EL (cell line): ENCODE data around the gene MFNG.

Source experiments
- DNase-seq: peaks from one replicate; pipeline ENCODE4 v3.0.0-alpha.2; 2016

Gene MFNG

DNA sequence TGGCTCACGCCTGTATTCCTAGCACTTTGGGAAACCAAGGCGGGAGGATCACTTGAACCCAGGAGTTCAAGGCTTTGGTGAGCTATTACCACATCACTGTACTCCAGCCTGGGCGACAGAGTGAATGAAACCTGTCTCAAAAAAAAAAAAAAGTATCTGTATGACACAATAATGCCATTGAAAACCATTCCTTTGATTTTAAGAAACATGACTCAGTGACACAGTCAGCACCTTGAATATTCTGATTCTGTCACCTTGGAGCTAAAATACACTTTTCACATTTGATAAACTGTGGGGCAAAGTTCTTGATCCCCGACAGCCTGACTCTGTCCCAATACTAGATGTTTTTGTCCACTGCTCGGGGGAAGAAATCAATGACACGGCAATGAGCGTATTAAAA, 42.2 kb downstream of the MFNG start:
- no peak for DNase-seq

DNA sequence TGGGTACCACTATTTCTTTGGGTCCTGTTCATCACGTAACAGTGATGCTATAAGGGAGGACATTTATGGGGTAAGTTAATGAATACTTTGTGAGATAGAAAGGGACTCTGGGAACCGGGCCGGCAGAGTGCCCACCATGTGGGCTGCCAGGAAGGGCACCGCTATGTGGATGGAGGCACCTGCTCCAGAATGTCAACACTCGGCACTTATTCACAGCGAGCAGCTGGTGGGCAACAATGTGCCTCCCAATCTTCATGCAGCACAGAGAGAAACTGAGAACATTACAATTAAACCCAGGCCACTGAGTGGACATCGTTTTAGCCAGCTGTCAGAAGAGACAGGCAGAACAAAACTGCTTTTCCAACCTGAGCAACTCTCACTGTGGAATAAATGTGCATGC, 43.1 kb downstream of the MFNG start:
- no peak for DNase-seq

DNA sequence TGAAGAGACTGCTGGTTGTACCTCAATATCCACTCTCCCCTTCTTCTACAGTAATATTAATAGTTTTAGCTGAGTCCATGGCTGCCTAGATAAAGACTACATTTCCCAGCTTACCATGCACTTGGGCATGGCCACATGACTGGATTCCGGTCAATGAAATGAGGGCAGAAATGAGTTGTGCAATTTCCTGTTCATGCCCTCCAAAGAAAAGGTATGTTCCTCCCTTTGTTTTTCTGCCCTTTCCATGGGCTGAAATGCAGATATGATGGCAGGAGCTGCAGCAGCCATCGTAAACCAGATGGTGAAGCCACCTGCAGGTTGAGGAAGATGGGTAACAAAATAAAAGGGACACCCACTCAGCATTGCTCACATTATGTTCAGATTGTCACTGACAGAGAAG, 43.6 kb downstream of the MFNG start:
- peak; percentile 58 for DNase-seq

DNA sequence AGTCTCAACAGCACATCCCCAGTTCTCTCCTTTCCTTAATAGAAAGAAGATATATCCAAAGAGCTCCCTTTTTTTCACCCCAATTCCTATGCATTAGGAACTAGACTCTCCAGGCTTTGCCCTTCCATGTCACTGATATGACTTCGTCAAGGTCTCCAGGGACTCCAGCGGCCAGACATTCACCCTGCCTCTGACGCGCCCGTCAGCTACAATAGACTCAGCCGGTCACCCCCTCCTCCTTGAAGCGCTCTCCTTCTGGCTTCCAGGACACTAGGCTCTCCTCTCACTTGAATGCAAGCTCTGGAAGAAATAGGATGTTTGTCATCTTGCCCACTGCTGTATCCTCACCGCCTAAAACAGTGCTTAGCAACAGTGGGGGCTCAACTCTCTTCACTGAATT, 44.0 kb downstream of the MFNG start:
- no peak for DNase-seq

DNA sequence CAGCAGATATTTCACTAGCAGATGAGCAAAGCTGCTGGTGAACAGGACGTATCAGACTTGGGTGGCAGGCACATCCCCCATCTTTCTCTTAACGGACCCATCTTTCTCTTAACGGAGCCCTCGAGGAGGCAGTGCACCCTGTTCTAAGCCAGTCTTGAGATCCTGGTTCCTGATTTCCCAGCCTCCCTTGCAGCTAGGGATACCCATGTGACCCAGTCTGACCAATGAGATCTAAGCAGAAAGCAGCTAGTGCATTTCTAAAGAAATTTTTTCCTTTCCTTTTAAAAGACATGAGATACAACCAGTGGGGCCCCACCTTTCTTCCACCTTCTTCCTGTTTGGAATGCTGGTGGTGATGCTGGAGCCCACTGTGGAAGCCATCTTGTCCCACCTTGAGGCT, 45.3 kb downstream of the MFNG start:
- no peak for DNase-seq

DNA sequence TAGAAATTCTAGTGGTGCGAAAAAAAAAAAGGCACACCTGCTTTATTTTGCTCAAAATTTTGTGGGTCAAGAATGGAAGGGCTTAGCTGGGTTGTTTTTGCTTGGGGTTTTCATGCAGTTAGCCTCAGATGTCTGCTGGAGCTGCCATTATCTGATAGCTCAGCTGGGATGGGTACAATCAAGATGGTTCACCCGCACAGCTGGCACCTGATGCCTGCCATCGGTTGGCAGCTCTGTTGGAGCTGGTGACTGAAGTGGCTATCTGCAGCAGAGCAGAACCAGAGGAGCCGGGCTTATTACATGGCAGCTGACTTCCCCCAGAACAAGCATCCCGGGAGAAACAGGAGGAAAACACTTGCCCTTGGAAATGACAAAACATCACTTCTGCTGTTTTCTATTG, 46.8 kb downstream of the MFNG start:
- DNase-seq = no peak

DNA sequence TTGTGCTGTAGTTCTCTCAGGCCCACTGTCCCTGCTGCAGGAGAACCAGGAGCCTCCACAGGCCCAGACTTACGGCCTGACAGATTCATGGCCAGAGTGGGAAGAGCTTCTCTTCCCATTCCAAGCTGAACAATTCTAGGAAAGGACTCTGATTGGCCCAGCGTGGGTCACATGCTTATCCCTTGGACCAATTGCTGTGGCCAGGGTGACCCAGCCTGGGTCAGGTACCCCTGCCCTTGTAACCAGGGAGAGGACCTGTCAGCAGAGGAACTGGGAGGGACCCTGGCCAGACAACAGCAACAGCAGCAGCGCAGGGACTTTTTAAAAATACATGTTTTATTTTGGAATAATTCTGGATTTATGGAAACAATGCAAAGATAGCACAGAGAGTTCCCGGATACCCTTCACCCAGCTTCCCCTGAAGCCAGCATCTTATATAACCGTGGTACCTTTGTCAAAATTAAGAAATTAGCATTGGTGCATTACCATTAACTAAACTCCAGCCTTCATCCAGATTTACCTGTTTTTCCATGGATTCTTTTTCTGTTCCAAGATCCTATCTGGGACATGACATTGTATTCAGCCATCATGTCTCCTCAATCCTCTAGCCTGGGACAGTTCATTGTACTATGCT, 50.1 kb downstream of the MFNG start:
- DNase-seq = no peak

DNA sequence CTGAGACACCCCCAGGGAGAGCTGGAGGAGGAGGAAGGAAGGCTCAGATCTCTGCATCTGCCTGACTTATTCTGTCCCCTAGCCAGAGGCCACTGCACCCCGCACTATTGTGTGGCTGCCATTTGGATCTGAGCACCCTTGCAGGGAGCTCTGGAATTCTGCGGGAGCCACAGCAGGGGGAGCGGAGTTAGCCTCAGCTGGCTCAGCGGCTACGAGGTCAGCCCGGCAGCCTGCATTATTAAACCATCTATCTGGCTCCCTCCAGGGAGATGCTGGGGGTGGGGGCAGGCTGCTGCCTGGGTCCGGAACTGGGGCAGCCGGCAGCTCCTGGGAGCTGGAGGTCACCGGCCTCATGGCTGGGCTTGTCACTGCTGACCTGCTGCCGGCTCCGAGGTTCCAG, 52.4 kb downstream of the MFNG start:
- no peak for DNase-seq

DNA sequence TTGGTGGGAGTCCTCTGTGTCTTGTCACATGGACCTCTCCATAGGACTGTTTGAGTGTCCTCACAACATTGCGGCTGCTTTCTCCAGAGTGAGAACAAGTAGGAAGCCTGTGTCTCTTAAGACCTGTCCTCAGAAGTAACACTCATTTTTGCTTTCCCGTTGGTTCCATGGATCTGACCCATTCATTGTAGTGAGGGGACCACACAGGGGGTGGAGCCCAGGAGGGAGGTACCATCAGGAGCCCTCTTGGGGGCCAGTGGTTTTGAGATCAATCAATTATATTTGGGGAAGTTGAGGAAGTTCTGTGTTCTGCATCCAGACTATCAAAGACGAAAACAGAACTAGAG, 53.5 kb downstream of the MFNG start:
- no peak for DNase-seq

DNA sequence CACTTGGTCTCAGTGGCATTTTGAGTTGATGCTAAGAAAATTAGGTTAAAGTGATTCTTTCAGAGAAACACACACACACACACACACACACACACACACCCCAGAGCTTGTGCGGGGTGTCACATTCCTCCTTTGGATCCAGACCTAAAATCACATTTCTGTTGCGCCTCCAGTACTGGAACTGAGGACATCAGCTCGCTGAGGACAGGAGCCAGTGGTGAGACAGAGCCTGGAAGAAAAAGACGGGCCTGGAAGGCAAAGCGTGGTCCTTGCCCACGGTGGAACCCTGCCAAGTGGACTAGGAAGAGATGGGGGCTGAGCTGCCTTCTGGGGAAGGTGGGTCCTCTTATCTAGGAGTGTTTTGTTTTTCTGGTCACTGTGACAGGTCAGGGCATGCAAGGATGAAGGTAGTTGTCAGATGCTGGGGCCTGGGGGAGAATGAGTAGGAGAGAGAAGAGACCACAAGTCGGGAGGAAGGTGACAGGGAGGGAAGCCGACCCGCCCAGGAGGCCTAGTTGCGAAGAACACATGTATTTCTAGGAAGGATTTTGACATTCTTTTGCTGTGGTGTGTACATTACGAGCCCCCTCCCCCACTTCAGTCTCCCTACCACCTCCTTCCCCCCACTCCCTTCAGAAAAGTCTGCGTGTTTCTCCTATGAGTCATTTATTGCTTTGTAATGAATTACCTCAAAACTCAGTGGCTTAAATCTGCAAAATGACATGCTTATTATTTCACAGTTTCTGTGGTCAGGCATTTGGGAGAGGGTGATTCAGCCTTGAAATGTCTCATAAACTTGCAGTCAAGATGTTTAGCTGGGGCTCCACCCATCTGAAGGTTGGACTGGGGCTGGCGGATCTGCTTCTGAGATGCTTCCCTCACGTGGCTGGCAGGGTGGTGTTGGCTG, 54.1 kb downstream of the MFNG start:
- DNase-seq = peak; percentile 99

DNA sequence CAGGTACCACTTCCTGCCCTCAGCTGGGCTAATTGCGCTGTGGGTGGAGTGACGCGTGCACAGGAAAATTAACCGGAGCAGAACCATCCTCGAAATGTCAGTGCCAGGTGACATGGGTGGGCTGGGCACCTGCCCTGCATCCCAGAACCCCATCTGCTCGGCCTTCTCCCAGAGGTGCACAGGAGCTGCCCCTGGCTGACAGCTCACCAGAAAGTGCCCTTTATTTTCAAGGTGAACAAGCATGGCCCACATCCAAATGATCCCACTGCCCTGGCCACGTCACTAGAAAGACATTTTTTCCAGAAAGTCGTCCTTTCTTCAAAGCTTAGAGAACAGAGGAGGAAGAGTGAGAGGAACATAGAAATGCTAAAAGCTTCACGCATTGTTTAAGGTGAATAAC, 54.8 kb downstream of the MFNG start:
- DNase-seq = peak; percentile 46

DNA sequence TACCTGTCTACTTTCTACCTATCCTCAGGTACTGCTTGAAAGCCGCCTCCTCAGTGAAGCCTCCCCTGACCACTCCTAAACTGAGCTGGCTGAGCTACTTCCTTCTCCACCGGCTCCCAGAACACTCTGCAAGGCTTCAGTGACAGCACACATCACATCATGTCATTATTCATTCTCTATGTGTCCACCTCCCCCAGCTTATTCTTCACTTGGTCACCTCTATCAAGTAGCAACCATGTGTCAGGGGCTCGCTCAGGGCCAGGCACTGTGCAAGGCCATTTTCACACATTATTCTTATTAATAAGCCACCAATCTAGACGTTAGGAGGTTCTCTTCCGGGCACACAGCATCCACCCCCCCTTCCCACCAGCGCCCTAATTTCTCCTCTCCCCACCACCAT, 55.2 kb downstream of the MFNG start:
- no peak for DNase-seq

DNA sequence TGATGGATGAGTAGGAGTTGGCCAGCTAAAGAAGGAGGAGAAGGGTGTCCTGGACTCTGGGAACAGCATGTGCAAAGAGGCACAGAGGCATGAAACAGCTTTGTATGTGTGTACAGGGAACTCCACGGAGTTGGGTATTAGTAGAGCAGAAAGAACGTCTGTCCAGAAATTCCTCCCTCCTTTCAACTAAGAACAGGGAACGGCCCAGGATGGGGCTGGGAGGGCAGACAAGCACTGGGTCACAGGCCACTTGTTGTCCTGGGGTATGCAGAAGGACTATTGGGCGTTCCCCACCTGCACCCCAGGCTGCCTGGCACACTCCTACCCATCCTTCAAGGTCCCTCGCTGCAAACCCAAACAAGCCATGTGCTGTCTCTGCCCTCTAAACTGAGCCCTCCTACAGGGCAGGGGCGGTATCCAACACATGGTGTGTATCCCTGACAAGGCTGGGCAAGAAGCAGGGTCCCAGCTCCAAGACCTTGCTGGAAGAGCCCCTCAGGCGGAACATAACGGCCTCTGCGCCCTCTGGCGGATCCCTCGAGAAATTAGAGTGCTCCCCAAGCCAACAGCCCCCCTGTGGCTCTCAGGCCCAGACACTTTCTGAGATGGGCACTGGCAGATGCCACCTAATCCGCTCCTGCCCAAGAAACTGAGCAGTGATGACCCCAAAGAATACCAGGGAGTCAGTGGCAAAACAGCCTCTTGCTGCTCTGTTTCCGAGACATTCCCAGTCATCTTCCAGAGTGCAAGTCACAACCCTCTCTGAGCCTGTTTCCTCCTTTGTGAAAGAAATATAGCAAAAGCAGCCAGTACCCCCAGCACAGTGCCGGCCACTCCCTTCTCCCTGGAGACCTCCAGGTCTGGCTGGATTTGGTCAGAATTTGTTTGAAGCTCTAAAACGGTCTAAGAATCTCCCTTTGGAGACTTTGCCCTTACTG, 57.3 kb downstream of the MFNG start:
- DNase-seq = peak; percentile 61

DNA sequence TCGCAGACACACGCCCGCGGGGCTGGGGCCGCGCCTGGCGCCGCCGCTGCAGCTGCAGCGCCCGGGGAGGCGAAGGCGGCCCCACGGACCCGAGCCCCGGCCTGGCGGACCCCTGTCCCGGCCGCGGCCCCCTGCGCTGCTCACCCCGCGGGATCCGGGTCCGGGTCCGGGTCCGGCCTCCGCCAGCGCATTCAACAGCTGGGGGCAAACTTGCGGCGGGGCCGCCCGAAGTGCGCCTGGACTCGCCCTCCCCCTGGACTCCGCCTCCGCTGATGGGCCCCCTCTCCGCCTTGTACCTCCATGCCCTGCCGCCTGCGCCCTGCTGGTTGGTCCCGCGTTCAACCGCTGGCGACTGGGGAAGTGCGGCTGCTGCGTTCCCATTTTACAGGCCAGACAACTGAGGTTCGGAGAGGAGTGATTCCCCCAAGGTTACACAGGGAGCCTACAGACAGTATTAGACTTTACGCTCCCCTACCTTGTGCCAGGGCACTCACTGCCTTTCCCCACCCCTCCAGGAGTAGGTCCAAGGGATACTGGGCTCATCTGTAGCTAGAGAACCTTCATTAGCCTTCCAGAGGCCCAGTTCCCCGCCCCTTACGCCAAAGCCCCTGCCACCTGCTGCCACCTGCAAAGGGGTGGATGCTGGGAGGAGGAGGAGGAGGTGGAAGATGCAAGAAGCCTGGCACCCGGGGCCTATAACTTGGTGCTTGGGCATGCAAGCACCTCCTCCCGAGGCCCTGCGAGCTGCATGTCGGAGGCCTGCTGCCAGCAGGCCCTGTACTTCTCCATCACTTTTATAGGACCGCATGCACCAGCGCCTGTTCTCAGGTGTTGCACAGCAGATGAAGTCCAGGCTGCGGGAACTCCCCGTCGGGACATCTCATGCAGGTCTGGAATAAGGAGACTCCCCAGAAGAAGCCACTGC, 58.2 kb downstream of the MFNG start:
- no peak for DNase-seq

DNA sequence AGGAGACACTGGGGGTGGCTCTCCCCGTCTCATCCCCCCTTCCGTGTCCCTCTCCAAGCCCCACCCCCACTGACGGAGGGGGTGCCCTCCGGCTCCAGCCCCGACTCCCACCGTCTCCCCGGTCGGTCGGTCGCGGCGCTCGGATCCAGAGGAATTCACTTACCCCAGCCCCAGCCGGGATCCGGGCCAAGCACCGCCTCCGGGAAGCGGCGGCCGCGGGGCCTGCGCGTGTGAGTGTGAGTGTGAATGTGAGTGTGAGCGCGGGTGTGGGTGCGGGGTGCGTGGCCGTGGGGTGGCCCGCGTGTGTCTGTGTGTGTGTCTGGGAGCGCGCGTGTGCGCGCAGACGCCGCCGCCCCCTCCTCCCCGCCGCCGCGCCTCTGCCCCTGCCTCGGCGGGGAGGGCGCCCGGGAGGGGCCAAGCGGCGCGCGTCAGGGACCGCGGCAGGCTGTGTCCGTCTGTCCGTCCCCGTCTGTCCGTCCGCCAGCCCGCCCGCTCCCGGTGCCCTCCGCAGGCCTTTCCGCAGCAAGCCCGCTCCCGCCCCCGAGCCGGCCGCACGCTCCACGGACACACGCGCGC, 59.0 kb downstream of the MFNG start, which contains the start of gene ELFN2:
ELFN2 (minus strand) TSS at position 345 of the 576 bp plus-strand sequence. CDS start 51,945 bp downstream, outside the sequence.
- DNase-seq = peak; percentile 36

DNA sequence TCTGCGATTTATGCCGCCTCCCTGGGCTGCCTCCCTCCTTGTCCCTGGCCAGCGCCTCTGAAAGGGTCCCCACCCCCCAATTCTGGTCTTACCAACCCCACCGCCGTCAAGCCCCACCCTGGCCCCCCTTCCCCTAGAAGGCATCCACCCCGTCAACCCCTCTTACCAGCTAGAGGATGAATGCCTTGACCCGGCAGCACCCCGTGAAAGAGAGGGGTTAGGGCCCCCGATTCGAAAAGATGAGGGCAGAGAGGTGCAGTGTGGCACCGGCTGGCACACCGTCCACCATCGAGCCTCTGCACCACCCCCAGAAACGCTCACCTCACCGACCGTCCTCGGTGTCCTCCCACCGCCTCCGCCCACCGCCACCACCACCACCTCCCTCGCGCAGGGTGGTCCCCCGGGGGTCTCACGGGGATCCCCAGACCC, 59.5 kb downstream of the MFNG start:
- no peak for DNase-seq

DNA sequence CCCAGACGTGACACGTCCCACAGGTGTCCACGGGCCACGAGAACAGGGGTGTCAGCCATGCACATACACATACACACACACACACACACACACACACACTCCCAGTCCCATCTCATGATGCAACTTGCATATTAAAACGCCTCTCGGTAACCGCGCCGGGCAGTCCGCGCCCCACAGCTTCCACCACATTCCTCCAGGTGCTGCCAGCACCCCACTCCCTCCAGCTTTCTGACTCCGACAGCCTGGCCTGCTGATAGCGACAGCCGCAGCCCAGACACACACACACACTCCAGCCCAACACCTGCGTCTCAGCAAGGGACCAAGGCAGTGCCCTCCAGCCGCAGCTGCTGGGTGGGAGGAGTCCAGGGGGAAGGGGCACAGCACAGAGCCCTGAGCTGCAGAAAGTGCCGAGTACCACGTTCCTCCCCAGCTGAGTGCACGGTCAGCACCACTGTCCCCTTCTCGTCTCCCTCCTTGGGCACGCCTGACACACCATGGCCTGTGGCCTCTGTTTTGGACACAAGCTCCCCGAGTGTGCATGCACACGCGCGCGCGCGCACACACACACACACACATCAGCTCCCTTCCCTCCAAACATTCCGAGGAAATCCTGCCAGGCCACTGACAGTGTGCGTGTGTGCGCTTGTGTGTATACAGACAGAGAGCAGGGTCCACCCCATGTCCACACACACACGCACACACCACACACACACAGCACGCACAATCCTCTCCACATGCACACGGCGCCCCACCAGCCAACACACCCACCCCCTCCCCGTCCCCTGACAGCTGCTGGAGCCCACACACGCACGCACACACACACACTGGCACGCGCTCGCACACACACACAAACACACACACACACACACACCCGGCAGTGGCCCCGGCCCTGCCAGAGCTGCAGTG, 60.1 kb downstream of the MFNG start:
- no peak for DNase-seq

DNA sequence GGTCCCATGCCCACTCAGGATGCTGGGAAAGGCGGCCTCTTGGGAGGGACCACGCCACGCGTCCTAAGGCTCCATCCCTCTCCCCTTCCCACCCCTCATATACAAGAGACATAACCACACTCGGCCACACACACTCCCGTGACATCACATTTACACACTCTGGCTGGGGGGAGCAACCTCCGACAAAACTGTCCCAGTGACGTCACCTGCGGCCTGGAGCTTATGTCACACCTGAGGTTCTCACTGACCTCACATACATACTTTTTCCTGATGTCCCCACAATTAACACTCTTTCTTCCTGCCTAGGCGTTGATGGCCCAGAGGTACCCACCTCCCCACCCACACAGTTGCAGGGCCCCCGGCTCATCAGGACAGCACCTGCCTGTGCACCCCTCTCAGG, 60.8 kb downstream of the MFNG start:
- no peak for DNase-seq

DNA sequence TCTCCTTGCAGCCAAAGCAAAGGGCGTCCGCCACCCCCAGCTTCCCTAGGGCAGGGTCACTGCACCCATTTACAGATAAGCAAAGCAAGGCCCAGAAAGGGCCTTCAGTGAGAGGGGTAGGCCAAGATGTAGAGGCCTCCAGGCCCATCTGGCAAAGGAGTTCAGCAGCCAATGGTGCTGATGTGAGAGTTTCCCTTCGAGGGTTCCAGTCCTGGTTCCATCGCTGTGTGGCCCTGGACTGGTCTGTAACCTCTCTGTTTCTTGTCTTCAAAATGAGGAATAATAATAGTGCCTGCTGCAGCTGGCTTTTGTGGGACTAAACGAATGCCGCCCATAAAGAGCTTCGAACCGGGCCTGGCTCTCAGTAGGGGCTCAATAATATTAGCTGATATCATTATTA, 62.9 kb downstream of the MFNG start:
- DNase-seq = no peak

DNA sequence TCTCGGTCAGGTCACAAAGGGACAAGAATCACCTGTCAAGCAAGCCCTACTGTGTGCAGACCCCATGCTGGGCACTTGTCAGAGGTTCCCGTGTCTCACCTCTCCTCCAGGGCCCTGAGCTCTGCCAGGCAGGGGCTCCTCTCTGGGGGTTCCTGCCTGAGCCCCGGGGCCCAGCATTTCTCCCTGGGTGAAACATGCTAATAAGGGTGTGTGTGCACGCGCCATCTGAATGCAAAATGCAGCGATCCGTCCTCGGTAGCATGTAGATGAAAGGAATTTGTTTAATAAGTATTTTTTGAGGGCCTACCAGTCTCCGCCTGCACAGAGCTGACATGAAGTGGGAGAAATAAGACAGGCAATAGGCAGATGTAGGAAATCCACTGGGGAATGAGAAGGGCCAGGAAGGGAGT, 64.7 kb downstream of the MFNG start:
- no peak for DNase-seq
